HL-60 (cell line): Measurements from ENCODE around the gene SHC2.
"Not testable (repeated sequence)": the region's sequence is repeated elsewhere in the genome, so short reads cannot be mapped to it uniquely, and the experiment has no call there.

Source experiments
- DNase-seq, 2 experiments: peaks; one replicate each; pipeline ENCODE4 v3.0.0-alpha.2; 2010 to 2020; ENCODE audit warnings: low read depth in 1 of 2, low spot score in 1 of 2
- H3K27ac ChIP-seq: fragments of 250-450 bp; sonication (Bioruptor Pico); replicated peaks from 2 replicates; pipeline ENCODE4 v1.5.1; 2020; ENCODE audit warnings: mild to moderate bottlenecking, moderate library complexity
- H3K27me3 ChIP-seq: fragments of 250-450 bp; sonication (Bioruptor Pico); 2 replicates; pipeline ENCODE4 v1.5.1; 2021; ENCODE audit warnings: mild to moderate bottlenecking, moderate library complexity; ENCODE audit not compliant: insufficient read depth, poor library complexity, severe bottlenecking
- H3K4me3 ChIP-seq: replicated peaks from 2 replicates; pipeline ENCODE4 v1.5.1; 2011; ENCODE audit warnings: mild to moderate bottlenecking, control low read depth, low read length; ENCODE audit not compliant: insufficient read depth
- CTCF ChIP-seq: IDR thresholded peaks from one replicate; pipeline ENCODE4 v1.5.1; 2011; ENCODE audit warnings: low read length, control low read depth, inconsistent platforms; ENCODE audit not compliant: insufficient read depth
- GABPA ChIP-seq: IDR thresholded peaks from 2 replicates; pipeline ENCODE4 v1.6.1; 2012; ENCODE audit warnings: low read depth
- POLR2AphosphoS5 ChIP-seq: IDR thresholded peaks from 2 replicates; pipeline ENCODE4 v1.6.1; 2012; ENCODE audit warnings: low read depth
- REST ChIP-seq: IDR thresholded peaks from 2 replicates; pipeline ENCODE4 v1.6.1; 2012; ENCODE audit warnings: low read depth; ENCODE audit not compliant: insufficient replicate concordance
- SPI1 ChIP-seq: IDR thresholded peaks from 2 replicates; pipeline ENCODE4 v1.6.1; 2012; ENCODE audit warnings: low read depth, mild to moderate bottlenecking, borderline replicate concordance

Gene SHC2

GRCh38 chr19:415292-415691, 45.5 kb downstream of the SHC2 start:
- no peak for DNase-seq
- H3K27ac ChIP-seq: no peak overlapping the region
- no peak for TF ChIP-seq CTCF
- TF ChIP-seq GABPA: no peak
- no peak for TF ChIP-seq SPI1
- no peak for TF ChIP-seq POLR2AphosphoS5
- TF ChIP-seq REST: no peak
- peaks cover under 1% of the 10 kb centered on the region for H3K27me3 ChIP-seq
- H3K4me3 ChIP-seq: no peak overlapping the region

- Histone ChIP-seq H3K27ac (no peak overlapping the region), H3K4me3 (no peak overlapping the region), H3K27me3 (peaks cover 10% of the 10 kb centered on the region)
- DNase-seq: no peak
- TF ChIP-seq SPI1 (no peak), GABPA (no peak), REST (no peak), POLR2AphosphoS5 (no peak), CTCF (no peak)
Observed at GRCh38 chr19:413756-414420, 46.9 kb downstream of the SHC2 start.

- Histone ChIP-seq H3K27me3 (peaks cover 16% of the 10 kb centered on the region), H3K27ac (no peak overlapping the region), H3K4me3 (no peak overlapping the region)
- no peak for DNase-seq
- TF ChIP-seq GABPA: no peak
Observed at GRCh38 chr19:412356-413355, 48.2 kb downstream of the SHC2 start.

- Histone ChIP-seq H3K27ac (no peak overlapping the region), H3K27me3 (peaks cover 16% of the 10 kb centered on the region), H3K4me3 (no peak overlapping the region)
- no peak for DNase-seq
- TF ChIP-seq CTCF (no peak), POLR2AphosphoS5 (no peak), SPI1 (no peak), REST (no peak)
Observed at GRCh38 chr19:411723-412355, 49.0 kb downstream of the SHC2 start.

- not testable (repeated sequence) for DNase-seq, H3K27ac ChIP-seq, H3K4me3 ChIP-seq
- H3K27me3 ChIP-seq: peaks cover 16% of the 10 kb centered on the region
Observed at GRCh38 chr19:411121-411722, 49.6 kb downstream of the SHC2 start.
